AG10803 (cell line): ENCODE results near the gene MAPT.

Source experiments
- DNase-seq: peaks from one replicate; pipeline ENCODE4 v3.0.0; 2010; ENCODE audit warnings: low read depth
- H3K4me3 ChIP-seq: 2 replicates; pipeline ENCODE4 v1.5.1; 2011; ENCODE audit warnings: mild to moderate bottlenecking, low read length, control low read depth
- TF ChIP-seq, protein P1 (sequence below): conservative IDR thresholded peaks from 2 replicates; pipeline ENCODE4 v1.5.1; 2011; ENCODE audit warnings: mild to moderate bottlenecking, low read length, control low read depth, inconsistent platforms

The MAPT gene

GRCh38 chr17:45886852-45887251 lies 7.5 kb upstream of the MAPT start:
- no peak overlapping the region for H3K4me3 ChIP-seq
- TF ChIP-seq, protein P1, sequence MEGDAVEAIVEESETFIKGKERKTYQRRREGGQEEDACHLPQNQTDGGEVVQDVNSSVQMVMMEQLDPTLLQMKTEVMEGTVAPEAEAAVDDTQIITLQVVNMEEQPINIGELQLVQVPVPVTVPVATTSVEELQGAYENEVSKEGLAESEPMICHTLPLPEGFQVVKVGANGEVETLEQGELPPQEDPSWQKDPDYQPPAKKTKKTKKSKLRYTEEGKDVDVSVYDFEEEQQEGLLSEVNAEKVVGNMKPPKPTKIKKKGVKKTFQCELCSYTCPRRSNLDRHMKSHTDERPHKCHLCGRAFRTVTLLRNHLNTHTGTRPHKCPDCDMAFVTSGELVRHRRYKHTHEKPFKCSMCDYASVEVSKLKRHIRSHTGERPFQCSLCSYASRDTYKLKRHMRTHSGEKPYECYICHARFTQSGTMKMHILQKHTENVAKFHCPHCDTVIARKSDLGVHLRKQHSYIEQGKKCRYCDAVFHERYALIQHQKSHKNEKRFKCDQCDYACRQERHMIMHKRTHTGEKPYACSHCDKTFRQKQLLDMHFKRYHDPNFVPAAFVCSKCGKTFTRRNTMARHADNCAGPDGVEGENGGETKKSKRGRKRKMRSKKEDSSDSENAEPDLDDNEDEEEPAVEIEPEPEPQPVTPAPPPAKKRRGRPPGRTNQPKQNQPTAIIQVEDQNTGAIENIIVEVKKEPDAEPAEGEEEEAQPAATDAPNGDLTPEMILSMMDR, result no peak
- DNase-seq, result no peak

DNA sequence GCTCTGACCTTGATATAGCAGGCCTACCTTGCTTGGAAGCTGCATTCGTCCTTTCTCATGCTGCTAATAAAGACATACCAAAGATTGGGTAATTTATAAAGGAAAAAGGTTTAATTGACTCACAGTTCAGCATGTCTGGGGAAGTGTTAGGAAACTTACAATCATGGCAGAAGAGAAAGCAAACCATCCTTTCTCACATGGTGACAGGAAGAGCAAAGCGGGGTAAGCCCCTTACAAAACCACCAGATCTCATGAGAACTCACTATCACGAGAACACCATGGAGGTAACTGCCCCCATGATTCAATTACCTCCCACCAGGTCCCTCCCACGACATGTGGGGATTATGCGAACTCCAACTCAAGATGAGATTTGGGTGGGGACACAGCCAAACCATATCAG lies 6.0 kb upstream of the MAPT start:
- no peak for DNase-seq
- TF ChIP-seq, protein P1, result no peak
- H3K4me3 ChIP-seq, result no peak overlapping the region

- DNase-seq, result no peak
- H3K4me3 ChIP-seq, result no peak overlapping the region
- TF ChIP-seq, protein P1, result no peak
These were observed 4.8 kb upstream of the MAPT start for GRCh38 chr17:45889579-45889978.

DNA sequence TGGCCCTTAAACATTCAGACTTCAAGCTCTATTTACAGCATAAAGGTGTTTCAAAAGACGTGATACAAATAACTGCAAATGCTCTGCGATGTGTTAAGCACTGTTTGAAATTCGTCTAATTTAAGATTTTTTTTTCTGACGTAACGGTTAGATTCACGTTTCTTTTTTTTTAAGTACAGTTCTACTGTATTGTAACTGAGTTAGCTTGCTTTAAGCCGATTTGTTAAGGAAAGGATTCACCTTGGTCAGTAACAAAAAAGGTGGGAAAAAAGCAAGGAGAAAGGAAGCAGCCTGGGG lies 681 bp upstream of the MAPT start:
- TF ChIP-seq, protein P1, result no peak
- H3K4me3 ChIP-seq, result peak overlapping the region; percentile 64
- no peak for DNase-seq

DNA sequence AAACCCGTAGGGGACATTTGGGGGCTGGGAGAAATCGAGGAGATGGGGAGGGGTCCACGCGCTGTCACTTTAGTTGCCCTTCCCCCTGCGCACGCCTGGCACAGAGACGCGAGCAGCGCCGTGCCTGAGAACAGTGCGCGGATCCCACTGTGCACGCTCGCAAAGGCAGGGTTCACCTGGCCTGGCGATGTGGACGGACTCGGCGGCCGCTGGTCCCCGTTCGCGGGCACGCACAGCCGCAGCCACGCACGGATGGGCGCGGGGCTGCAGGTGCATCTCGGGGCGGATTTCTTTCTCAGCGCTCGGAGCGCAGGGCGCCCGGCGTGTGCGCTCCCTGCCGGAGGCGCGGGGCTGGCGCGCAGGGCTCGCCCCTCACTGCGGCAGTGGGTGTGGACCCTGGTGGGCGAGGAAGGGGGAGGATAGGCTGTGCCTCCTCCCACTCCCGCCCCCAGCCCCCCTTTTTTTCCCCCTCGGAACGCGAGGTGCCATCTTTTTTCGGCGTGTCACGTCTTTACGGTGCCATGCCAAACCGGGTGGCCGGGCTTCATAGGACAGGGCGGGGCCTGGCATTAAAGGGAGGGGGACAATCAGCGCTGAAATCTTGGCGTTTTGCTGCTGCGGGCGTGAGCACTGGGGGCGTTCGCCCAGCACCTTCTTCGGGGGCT lies 1.1 kb downstream of the MAPT start:
- no peak for DNase-seq

DNA sequence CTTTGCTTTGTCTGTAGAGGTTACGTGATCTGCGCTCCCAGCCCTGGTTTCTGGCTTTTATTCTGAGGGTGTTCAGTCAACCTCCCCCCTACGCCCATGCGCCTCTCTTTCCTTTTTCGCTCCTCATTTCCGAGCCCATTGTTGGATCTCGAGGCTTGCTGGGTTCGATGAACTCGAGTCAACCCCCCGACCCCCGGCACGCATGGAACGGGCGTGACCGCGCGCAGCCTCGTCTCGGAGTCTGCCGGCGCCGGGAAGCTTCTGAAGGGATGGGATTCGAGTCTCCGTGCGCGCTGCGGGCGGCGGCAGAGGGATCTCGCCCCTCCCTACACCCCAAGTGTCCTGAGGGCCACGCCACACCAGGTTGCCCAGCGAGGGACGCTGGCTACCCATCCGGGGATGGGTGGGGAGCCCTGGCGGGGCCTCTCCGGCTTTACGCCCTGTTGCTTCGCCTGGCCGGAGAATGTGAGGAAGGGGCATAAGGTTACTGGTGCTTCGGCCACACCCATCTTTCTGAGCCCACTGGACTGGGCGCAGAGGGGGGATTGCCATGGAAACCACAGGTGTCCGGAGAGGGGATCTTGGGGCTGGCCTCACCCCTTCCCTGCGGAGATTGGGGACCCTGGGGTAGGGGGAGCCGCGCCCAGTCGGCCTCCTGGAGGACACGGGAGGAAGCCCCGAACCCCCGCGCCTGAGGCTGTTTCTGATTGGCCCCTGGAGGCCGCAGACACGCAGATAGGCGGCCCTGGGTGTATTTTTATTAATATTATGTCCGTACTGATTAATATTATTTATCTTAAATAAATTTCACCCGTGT lies 1.8 kb downstream of the MAPT start:
- DNase-seq, result no peak
- H3K4me3 ChIP-seq, result no peak overlapping the region

More for the DNA sequence above, 1.1 kb downstream of the MAPT start:
- peak overlapping the region; percentile 68 for H3K4me3 ChIP-seq
- TF ChIP-seq, protein P1, result no peak

More for the DNA sequence above, 1.8 kb downstream of the MAPT start:
- TF ChIP-seq, protein P1, result no peak
